ENCODE data around the gene ATE1.

GRCh38 chr10:121956111-121957061 is 28.6 kb upstream of the ATE1 start:
- no peak for TF ChIP-seq CREB1 (IDR thresholded peaks at IDR 0.05; ENCODE audit: low read depth)
- no peak for TF ChIP-seq YY1 (IDR thresholded peaks at IDR 0.05; ENCODE audit: low read depth)
- TF ChIP-seq RAD21 (IDR thresholded peaks at IDR 0.05; ENCODE audit: low read depth) = no peak
- TF ChIP-seq, protein P1, sequence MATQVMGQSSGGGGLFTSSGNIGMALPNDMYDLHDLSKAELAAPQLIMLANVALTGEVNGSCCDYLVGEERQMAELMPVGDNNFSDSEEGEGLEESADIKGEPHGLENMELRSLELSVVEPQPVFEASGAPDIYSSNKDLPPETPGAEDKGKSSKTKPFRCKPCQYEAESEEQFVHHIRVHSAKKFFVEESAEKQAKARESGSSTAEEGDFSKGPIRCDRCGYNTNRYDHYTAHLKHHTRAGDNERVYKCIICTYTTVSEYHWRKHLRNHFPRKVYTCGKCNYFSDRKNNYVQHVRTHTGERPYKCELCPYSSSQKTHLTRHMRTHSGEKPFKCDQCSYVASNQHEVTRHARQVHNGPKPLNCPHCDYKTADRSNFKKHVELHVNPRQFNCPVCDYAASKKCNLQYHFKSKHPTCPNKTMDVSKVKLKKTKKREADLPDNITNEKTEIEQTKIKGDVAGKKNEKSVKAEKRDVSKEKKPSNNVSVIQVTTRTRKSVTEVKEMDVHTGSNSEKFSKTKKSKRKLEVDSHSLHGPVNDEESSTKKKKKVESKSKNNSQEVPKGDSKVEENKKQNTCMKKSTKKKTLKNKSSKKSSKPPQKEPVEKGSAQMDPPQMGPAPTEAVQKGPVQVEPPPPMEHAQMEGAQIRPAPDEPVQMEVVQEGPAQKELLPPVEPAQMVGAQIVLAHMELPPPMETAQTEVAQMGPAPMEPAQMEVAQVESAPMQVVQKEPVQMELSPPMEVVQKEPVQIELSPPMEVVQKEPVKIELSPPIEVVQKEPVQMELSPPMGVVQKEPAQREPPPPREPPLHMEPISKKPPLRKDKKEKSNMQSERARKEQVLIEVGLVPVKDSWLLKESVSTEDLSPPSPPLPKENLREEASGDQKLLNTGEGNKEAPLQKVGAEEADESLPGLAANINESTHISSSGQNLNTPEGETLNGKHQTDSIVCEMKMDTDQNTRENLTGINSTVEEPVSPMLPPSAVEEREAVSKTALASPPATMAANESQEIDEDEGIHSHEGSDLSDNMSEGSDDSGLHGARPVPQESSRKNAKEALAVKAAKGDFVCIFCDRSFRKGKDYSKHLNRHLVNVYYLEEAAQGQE (IDR thresholded peaks at IDR 0.05; ENCODE audit: low read depth) = no peak
- TF ChIP-seq, protein P2, sequence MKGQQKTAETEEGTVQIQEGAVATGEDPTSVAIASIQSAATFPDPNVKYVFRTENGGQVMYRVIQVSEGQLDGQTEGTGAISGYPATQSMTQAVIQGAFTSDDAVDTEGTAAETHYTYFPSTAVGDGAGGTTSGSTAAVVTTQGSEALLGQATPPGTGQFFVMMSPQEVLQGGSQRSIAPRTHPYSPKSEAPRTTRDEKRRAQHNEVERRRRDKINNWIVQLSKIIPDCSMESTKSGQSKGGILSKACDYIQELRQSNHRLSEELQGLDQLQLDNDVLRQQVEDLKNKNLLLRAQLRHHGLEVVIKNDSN (IDR thresholded peaks at IDR 0.05) = no peak

Data from Ishikawa (cell line).